PC-9 (cell line): ENCODE results near the gene KIAA1328. TPM values are rescaled to one million over a fixed set of nuclear protein-coding genes. Genes with fewer than 3 reads are reported as not detected.

Experiments
- BruUV-seq: library from RNA; stranded (reverse); fragments of 400-500 nt; replicated peaks from 2 replicates; lab custom pipeline; 2021; lab: Mats Ljungman, UMichigan
- CTCF ChIA-PET: fragments of 300-600 bp; sonication (Branson Sonifier 250); formaldehyde crosslinking; loops from one replicate; lab custom pipeline; 2022; ENCODE audit warnings: antibody characterized with exemption; lab: Charles Lee
- POLR2A ChIA-PET: fragments of 300-600 bp; sonication (Branson Sonifier 250); formaldehyde crosslinking; loops from one replicate; lab custom pipeline; 2022; ENCODE audit warnings: antibody characterized with exemption; ENCODE audit not compliant: unreplicated experiment; lab: Charles Lee
- DNase-seq, 2 experiments: peaks; one replicate each; pipeline versions ENCODE4 v3.0.0 to v3.0.0-alpha.2; 2015 to 2022; ENCODE audit warnings: mixed read lengths in 1 of 2
- H2AFZ ChIP-seq: fragments of 200-600 bp; sonication (generic); 2 replicates; pipeline ENCODE4 v1.8.1; 2017; ENCODE audit warnings: antibody characterized with exemption
- H3F3A ChIP-seq: fragments of 200-600 bp; sonication (generic); 2 replicates; pipeline ENCODE4 v1.8.1; 2017; ENCODE audit warnings: antibody characterized with exemption, mild to moderate bottlenecking, low read depth; ENCODE audit not compliant: insufficient read depth
- H3K27ac ChIP-seq: fragments of 200-600 bp; sonication (generic); 2 replicates; pipeline ENCODE4 v1.6.1; 2016; ENCODE audit warnings: mixed run types
- H3K27me3 ChIP-seq: fragments of 200-600 bp; sonication (generic); 2 replicates; pipeline ENCODE4 v1.6.1; 2016; ENCODE audit warnings: low read depth, mixed run types; ENCODE audit not compliant: insufficient read depth
- H3K36me3 ChIP-seq: fragments of 200-600 bp; sonication (generic); 2 replicates; pipeline ENCODE4 v1.6.1; 2016; ENCODE audit warnings: low read depth, mixed run types
- H3K4me1 ChIP-seq: fragments of 200-600 bp; sonication (generic); replicated peaks from 2 replicates; pipeline ENCODE4 v1.6.1; 2016; ENCODE audit warnings: mixed run types; ENCODE audit not compliant: insufficient read depth
- H3K4me2 ChIP-seq: fragments of 200-600 bp; sonication (generic); 2 replicates; pipeline ENCODE4 v1.6.1; 2017; ENCODE audit warnings: mixed run types
- H3K4me3 ChIP-seq: fragments of 200-600 bp; sonication (generic); 2 replicates; pipeline ENCODE4 v1.6.1; 2016; ENCODE audit warnings: mixed run types
- H3K79me2 ChIP-seq: fragments of 200-600 bp; sonication (generic); 2 replicates; pipeline ENCODE4 v1.6.1; 2017; ENCODE audit warnings: low read depth, mixed run types
- H3K9me2 ChIP-seq: fragments of 200-600 bp; sonication (generic); 2 replicates; pipeline ENCODE4 v1.8.1; 2017; ENCODE audit warnings: mild to moderate bottlenecking; ENCODE audit not compliant: insufficient read depth
- H3K9me3 ChIP-seq: fragments of 200-600 bp; sonication (generic); 2 replicates; pipeline ENCODE4 v1.8.1; 2016; ENCODE audit warnings: low read depth; ENCODE audit not compliant: insufficient read depth
- H4K20me1 ChIP-seq: fragments of 200-600 bp; sonication (generic); 2 replicates; pipeline ENCODE4 v1.8.1; 2017; ENCODE audit not compliant: insufficient read depth
- EZH2 ChIP-seq: fragments of 200-600 bp; sonication (generic); IDR thresholded peaks from 2 replicates; pipeline ENCODE4 v1.8.0; 2017; ENCODE audit warnings: antibody characterized with exemption, low read depth
- intact Hi-C: fragments of 100-400 bp; cut with micrococcal nuclease; formaldehyde crosslinking; loops from one replicate; pipeline ENCODE4 v1.10.0; 2022; ENCODE audit not compliant: unreplicated experiment
- total RNA-seq: library from RNA; stranded (reverse); gene quantifications from 2 replicates; pipeline ENCODE4 v1.2.3, GENCODE V29; 2021
- TF ChIP-seq, protein P1 (sequence below): fragments of 200-600 bp; sonication (generic); conservative IDR thresholded peaks from 2 replicates; pipeline ENCODE4 v1.6.1; 2017; ENCODE audit warnings: mixed run types, antibody characterized with exemption, mild to moderate bottlenecking, moderate library complexity

Gene KIAA1328
- total RNA-seq, 1 experiment from 2014 or later, result 6.5 TPM

DNA sequence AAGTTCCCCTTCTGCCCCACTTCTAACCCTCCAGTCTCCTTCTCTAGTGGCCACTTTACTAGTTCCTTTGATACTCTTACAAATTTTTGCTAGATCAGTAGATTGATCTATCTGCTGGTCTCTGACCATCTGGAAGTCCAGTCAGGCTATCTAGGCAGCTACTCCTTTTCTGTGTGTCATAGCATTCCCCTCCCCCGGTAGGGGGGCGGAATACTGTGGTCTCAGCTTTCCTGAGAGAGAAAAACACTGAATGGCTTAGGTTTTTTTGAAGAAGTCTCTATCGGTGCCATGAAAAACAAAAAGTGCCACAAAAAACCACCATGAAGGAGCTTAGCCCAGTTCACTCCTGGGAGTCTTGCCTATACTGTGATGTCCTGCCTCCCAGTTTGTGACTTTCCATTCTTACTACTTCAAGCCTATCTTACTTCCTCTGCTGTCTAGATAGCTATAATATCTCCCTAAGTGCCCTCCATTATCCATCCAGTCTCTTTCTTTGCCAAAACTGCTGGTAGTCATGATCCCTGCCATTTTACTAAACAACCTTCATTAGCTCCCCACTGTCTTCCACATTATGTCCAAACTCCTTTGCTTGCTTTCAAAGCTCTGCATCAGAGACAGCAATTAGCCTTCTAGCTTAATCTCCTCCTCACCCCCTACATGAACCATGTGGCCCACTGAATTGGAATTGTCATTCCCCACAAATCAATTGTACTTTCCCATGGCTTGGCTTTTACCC, 30.0 kb upstream of the KIAA1328 start:
- Histone ChIP-seq H3K4me2 (no peak overlapping the region), H3K27me3 (no peaks in the 10 kb centered on the region), H3K9me2 (no peaks in the 10 kb centered on the region), H3K4me3 (no peak overlapping the region), H3K27ac (no peak overlapping the region), H3K4me1 (no peaks in the 10 kb centered on the region), H2AFZ (no peak overlapping the region), H4K20me1 (no peaks in the 10 kb centered on the region), H3K9me3 (no peaks in the 10 kb centered on the region), H3K36me3 (no peaks in the 10 kb centered on the region), H3K79me2 (no peaks in the 10 kb centered on the region), H3F3A (no peaks in the 10 kb centered on the region)
- TF ChIP-seq EZH2, result no peak
- TF ChIP-seq, protein P1, sequence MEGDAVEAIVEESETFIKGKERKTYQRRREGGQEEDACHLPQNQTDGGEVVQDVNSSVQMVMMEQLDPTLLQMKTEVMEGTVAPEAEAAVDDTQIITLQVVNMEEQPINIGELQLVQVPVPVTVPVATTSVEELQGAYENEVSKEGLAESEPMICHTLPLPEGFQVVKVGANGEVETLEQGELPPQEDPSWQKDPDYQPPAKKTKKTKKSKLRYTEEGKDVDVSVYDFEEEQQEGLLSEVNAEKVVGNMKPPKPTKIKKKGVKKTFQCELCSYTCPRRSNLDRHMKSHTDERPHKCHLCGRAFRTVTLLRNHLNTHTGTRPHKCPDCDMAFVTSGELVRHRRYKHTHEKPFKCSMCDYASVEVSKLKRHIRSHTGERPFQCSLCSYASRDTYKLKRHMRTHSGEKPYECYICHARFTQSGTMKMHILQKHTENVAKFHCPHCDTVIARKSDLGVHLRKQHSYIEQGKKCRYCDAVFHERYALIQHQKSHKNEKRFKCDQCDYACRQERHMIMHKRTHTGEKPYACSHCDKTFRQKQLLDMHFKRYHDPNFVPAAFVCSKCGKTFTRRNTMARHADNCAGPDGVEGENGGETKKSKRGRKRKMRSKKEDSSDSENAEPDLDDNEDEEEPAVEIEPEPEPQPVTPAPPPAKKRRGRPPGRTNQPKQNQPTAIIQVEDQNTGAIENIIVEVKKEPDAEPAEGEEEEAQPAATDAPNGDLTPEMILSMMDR, result no peak
- ChIA-PET CTCF (no interaction called here), POLR2A (no interaction called here)
- no peak for DNase-seq
- intact Hi-C loops, result no loop called here
- BruUV-seq, result no TSS peak

DNA sequence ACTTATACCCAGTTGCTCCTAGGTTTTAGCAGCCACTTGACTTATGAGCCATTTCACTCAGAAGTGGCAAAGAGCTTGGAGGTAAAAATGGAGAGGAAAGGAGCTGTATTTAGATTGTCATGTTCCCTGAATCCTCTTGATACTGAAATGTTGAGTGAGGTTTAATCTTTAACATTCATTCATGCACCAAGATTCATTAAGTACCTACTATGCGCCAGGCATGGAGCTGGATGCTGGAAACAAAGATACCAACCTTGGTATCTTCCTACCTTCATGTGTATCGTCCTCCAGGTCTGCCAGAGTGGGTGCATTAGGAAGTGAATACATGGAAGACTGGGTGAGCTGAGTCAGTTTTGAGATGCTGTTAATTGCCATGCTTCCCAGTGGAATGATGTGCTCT, 23.8 kb upstream of the KIAA1328 start:
- intact Hi-C loops, result loop anchor here (10.0 kb wide), 1 partner anchor 710 kb away; no protein-coding TSS in a partner anchor
- peaks cover 4% of the 10 kb centered on the region; the same call in 1 of the 2 replicates for H4K20me1 ChIP-seq
- H3K9me3 ChIP-seq, result no peaks in the 10 kb centered on the region
- H3K79me2 ChIP-seq, result no peaks in the 10 kb centered on the region
- no peaks in the 10 kb centered on the region for H3F3A ChIP-seq
- CTCF ChIA-PET, result no interaction called here
- H2AFZ ChIP-seq, result no peak overlapping the region
- H3K36me3 ChIP-seq, result no peaks in the 10 kb centered on the region
- BruUV-seq, result no TSS peak
- DNase-seq, result no peak
- no peak overlapping the region for H3K27ac ChIP-seq
- no peak overlapping the region for H3K4me3 ChIP-seq
- no peaks in the 10 kb centered on the region for H3K9me2 ChIP-seq
- no peak overlapping the region for H3K4me2 ChIP-seq
- no peaks in the 10 kb centered on the region for H3K4me1 ChIP-seq
- no peaks in the 10 kb centered on the region for H3K27me3 ChIP-seq
- POLR2A ChIA-PET, result no interaction called here
- TF ChIP-seq, protein P1, result no peak
- no peak for TF ChIP-seq EZH2

DNA sequence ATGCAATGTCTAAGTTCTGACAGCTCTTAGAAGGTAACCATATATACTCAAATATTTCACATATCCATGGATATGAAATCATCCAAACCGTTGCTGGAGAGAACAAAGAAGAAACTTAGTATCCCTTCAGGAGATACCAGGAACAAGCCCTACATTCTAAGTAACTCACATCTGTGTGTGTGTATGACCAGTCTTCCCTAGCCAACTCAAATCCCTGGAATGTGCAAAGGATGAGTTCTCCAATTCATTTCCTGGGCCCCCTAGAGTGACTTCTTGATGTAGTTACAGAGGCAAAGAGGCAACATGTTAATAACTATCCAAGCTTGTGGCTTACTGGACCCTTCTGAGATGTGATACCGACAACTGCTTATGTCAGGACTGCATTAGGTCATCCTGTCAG, 20.2 kb upstream of the KIAA1328 start:
- Histone ChIP-seq H3K4me3 (no peak overlapping the region), H4K20me1 (peaks cover 4% of the 10 kb centered on the region; the same call in 1 of the 2 replicates), H3K4me2 (no peak overlapping the region), H3K79me2 (no peaks in the 10 kb centered on the region), H2AFZ (no peak overlapping the region), H3K9me3 (no peaks in the 10 kb centered on the region), H3K36me3 (no peaks in the 10 kb centered on the region), H3K27ac (no peak overlapping the region), H3K4me1 (no peaks in the 10 kb centered on the region), H3K9me2 (no peaks in the 10 kb centered on the region), H3F3A (no peaks in the 10 kb centered on the region), H3K27me3 (no peaks in the 10 kb centered on the region)
- CTCF ChIA-PET, result no interaction called here
- DNase-seq, result no peak
- intact Hi-C loops, result loop anchor here (10.0 kb wide), 1 partner anchor 714 kb away; no protein-coding TSS in a partner anchor
- no peak for TF ChIP-seq EZH2
- TF ChIP-seq, protein P1, result no peak
- no TSS peak for BruUV-seq
- POLR2A ChIA-PET, result no interaction called here
